Fibroblast of the aortic adventitia (primary cell): ENCODE data around the gene APBA2. TPM values are rescaled to one million over a fixed set of nuclear protein-coding genes. Genes with fewer than 3 reads are reported as not detected.
"Not testable (repeated sequence)": the region's sequence is repeated elsewhere in the genome, so short reads cannot be mapped to it uniquely, and the experiment has no call there.

Experiments used
- DNase-seq: peaks from one replicate; pipeline ENCODE4 v3.0.0-alpha.2; 2010; ENCODE audit warnings: low read depth
- H3K4me3 ChIP-seq: 2 replicates; pipeline ENCODE4 v1.5.1; 2011; ENCODE audit warnings: low read depth, mild to moderate bottlenecking, control low read depth, low read length, moderate library complexity
- total RNA-seq: library from RNA; depleted of rRNA; stranded (reverse); fragments of >200 nt; gene quantifications from 2 replicates; pipeline ENCODE4 v1.2.3, GENCODE V29; 2012; ENCODE audit warnings: low replicate concordance
- TF ChIP-seq, protein P1 (sequence below): IDR thresholded peaks from 2 replicates; pipeline ENCODE4 v1.5.1; 2011; ENCODE audit warnings: mild to moderate bottlenecking, low read length, control low read depth, inconsistent platforms; ENCODE audit not compliant: insufficient read depth

The APBA2 gene
- total RNA-seq, 1 donor = 1.8 TPM

DNA sequence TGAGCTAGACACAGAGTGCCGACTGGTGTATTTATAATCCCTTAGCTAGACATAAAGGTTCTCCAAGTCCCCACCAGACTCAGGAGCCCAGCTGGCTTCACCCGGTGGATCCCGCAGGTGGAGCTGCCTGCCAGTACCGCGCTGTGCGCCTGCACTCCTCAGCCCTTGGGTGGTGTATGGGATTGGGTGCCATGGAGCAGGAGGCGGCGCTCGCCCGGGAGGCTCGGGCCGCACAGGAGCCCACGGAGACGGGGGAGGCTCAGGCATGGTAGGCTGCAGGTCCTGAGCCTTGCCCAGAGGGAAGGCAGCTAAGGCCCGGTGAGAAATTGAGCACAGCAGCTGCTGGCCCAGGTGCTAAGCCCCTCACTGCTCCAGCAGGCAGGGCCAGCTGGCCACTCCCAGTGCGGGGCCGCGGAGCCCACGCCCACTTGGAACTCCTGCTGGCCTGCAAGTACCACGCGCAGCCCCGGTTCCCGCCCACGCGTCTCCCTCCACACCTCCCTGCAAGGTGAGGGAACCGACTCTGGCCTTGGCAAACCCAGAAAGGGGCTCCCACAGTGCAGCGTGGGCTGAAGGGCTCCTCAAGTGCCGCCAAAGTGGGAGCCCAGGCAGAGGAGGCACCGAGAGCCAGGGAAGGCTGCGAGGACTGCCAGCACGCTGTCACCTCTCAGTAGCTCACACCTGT, 274.1 kb downstream of the APBA2 start:
- H3K4me3 ChIP-seq = no peak overlapping the region
- TF ChIP-seq, protein P1, sequence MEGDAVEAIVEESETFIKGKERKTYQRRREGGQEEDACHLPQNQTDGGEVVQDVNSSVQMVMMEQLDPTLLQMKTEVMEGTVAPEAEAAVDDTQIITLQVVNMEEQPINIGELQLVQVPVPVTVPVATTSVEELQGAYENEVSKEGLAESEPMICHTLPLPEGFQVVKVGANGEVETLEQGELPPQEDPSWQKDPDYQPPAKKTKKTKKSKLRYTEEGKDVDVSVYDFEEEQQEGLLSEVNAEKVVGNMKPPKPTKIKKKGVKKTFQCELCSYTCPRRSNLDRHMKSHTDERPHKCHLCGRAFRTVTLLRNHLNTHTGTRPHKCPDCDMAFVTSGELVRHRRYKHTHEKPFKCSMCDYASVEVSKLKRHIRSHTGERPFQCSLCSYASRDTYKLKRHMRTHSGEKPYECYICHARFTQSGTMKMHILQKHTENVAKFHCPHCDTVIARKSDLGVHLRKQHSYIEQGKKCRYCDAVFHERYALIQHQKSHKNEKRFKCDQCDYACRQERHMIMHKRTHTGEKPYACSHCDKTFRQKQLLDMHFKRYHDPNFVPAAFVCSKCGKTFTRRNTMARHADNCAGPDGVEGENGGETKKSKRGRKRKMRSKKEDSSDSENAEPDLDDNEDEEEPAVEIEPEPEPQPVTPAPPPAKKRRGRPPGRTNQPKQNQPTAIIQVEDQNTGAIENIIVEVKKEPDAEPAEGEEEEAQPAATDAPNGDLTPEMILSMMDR = no peak
- no peak for DNase-seq

DNA sequence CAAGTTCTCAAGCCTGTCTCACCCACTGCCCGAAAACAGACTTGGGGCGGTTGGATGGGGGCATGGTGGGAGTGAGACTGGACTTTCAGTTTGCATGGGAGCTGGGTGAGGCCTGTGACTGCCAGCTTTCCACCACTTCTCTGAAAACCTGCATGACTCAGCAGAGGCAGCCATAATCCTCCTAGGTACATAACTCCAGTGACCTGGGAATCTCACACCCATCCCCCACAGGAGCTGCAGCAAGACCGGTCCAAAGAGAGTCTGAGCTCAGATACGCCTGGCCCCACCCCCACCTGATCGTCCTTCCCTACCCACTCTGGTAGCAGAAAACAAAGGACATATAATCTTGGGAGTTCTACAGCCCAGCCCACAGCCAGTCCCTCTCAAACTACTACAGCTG, 276.6 kb downstream of the APBA2 start:
- TF ChIP-seq, protein P1 = no peak
- no peak for DNase-seq
- H3K4me3 ChIP-seq = no peak overlapping the region

DNA sequence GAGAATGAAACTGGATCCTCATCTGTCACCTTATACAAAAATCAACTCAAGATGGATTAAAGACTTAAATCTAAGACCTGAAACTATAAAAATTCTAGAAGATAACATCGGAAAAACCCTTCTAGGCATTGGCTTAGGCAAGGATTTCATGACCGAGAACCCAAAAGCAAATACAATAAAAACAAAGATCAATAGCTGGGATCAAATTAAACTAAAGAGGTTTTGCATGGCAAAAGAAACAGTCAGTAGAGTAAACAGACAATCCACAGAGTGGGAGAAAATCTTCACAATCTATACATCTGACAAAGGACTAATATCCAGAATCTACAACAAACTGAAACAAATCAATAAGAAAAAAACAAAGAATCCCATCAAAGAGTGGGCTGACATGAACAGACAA, 281.3 kb downstream of the APBA2 start:
- not testable (repeated sequence) for DNase-seq, H3K4me3 ChIP-seq

Other genes with a start within 250 kb of the APBA2 start
- 1.2 TPM in 1 of 2 replicates, not detected in the other for gene GOLGA8M, start 173.6 kb upstream of the APBA2 start, total RNA-seq
- not detected in 2 replicates for gene GOLGA6L7, start 37.3 kb upstream of the APBA2 start, total RNA-seq